Activated CD8-positive, alpha-beta T cell treated with anti-CD3 and anti-CD28 coated beads for 36 hours (primary cell): ENCODE data around the gene NEURL4. TPM values are rescaled to one million over a fixed set of nuclear protein-coding genes. Genes with fewer than 3 reads are reported as not detected.

Experiments
- ATAC-seq: fragments of 200-7000 bp; cut with Tn5 transposase; one replicate; pipeline ENCODE4 v1.10.0; 2021; ENCODE audit warnings: mild to moderate bottlenecking, moderate library complexity
- CTCF ChIA-PET: fragments of 350-600 bp; sonication (Branson Sonifier 250); formaldehyde crosslinking; loops from one replicate; lab custom pipeline; 2021; ENCODE audit warnings: antibody characterized with exemption; lab: Charles Lee
- POLR2A ChIA-PET: fragments of 350-600 bp; sonication (Branson Sonifier 250); formaldehyde crosslinking; loops from one replicate; lab custom pipeline; 2021; ENCODE audit warnings: antibody characterized with exemption; lab: Charles Lee
- DNase-seq: peaks from one replicate; pipeline ENCODE4 v3.0.0-alpha.2; 2020
- H3K27ac Mint-ChIP-seq: one replicate; pipeline ENCODE4 v1.8.0; 2021; ENCODE audit warnings: mild to moderate bottlenecking, mixed read lengths
- H3K27me3 Mint-ChIP-seq: one replicate; pipeline ENCODE4 v1.8.0; 2021; ENCODE audit warnings: mixed read lengths
- H3K36me3 Mint-ChIP-seq: one replicate; pipeline ENCODE4 v1.8.0; 2021; ENCODE audit warnings: low read depth, mixed read lengths
- H3K4me1 Mint-ChIP-seq: one replicate; pipeline ENCODE4 v1.8.0; 2021; ENCODE audit warnings: low read depth, mixed read lengths
- H3K4me3 Mint-ChIP-seq: one replicate; pipeline ENCODE4 v1.8.0; 2021; ENCODE audit warnings: mild to moderate bottlenecking, moderate library complexity, mixed read lengths
- H3K9me3 Mint-ChIP-seq: one replicate; pipeline ENCODE4 v1.8.0; 2021; ENCODE audit warnings: mixed read lengths
- CTCF ChIP-seq: fragments of 200-600 bp; IDR thresholded peaks from one replicate; pipeline ENCODE4 v1.8.0; 2022; ENCODE audit warnings: antibody characterized with exemption, mild to moderate bottlenecking
- intact Hi-C: fragments of 100-400 bp; cut with micrococcal nuclease; formaldehyde crosslinking; loops from one replicate; pipeline ENCODE4 v1.10.0; 2022
- total RNA-seq, 2 experiments: library from RNA; stranded (reverse); gene quantifications; one replicate each; pipeline ENCODE4 v1.2.3, GENCODE V29; 2021

The NEURL4 gene
- total RNA-seq, 2 experiments from 2014 or later = 36.2 to 40.4 TPM

GRCh38 chr17:7313088-7313889 is 15.8 kb downstream of the NEURL4 start:
- Mint-ChIP-seq H3K27ac (peak overlapping the region; percentile 89), H3K4me1 (peaks cover 57% of the 10 kb centered on the region), H3K27me3 (no peaks in the 10 kb centered on the region), H3K9me3 (no peaks in the 10 kb centered on the region), H3K4me3 (peak overlapping the region; percentile 88), H3K36me3 (peaks cover 64% of the 10 kb centered on the region)
- DNase-seq (peak; percentile 44), ATAC-seq (no peak)
- CTCF ChIA-PET = interaction anchor here (1.0 to 2.6 kb wide), 8 partner anchors 11 to 248 kb away, joined by 3 to 20 read pairs (median 5); partner anchors contain the start of genes ACADVL, ACAP1, DLG4 and NEURL4
- TF ChIP-seq CTCF = peak; percentile 20
- intact Hi-C loops = no loop called here
- POLR2A ChIA-PET = interaction anchor here (0.6 to 9.0 kb wide), 31 partner anchors 13 to 662 kb away, joined by 3 to 150 read pairs (median 5); partner anchors contain the start of genes ACADVL, ACAP1, DLG4 and GABARAP

- Mint-ChIP-seq H3K27ac (peak overlapping the region; percentile 89), H3K27me3 (no peaks in the 10 kb centered on the region), H3K4me1 (peaks cover 57% of the 10 kb centered on the region), H3K9me3 (no peaks in the 10 kb centered on the region), H3K4me3 (peak overlapping the region; percentile 88), H3K36me3 (peaks cover 60% of the 10 kb centered on the region)
- ATAC-seq = no peak
- ChIA-PET POLR2A (interaction anchor here (0.8 to 9.0 kb wide), 21 partner anchors 14 to 375 kb away, joined by 3 to 150 read pairs (median 5); partner anchors contain the start of genes ACADVL, ACAP1, DLG4 and GABARAP), CTCF (interaction anchor here (1.0 to 2.6 kb wide), 5 partner anchors 12 to 124 kb away, joined by 3 to 20 read pairs (median 5); partner anchors contain the start of genes ACAP1 and NEURL4)
- intact Hi-C loops = no loop called here
- no peak for TF ChIP-seq CTCF
- no peak for DNase-seq
These were observed 16.6 kb downstream of the NEURL4 start for GRCh38 chr17:7312432-7313087.

GRCh38 chr17:7311110-7311705 is 17.9 kb downstream of the NEURL4 start:
- intact Hi-C loops = no loop called here
- H3K4me3 Mint-ChIP-seq = peak overlapping the region; percentile 94
- H3K36me3 Mint-ChIP-seq = peaks cover 58% of the 10 kb centered on the region
- no peak for ATAC-seq
- peaks cover 59% of the 10 kb centered on the region for H3K4me1 Mint-ChIP-seq
- no peaks in the 10 kb centered on the region for H3K27me3 Mint-ChIP-seq
- H3K27ac Mint-ChIP-seq = peak overlapping the region; percentile 97
- TF ChIP-seq CTCF = no peak
- CTCF ChIA-PET = interaction anchor here (0.9 to 2.1 kb wide), 4 partner anchors 11 to 18 kb away, joined by 3 to 11 read pairs (median 3); no protein-coding TSS in a partner anchor
- no peaks in the 10 kb centered on the region for H3K9me3 Mint-ChIP-seq
- DNase-seq = no peak
- POLR2A ChIA-PET = interaction anchor here (1.3 to 9.0 kb wide), 5 partner anchors 15 to 264 kb away, joined by 3 to 150 read pairs (median 20); partner anchors contain the start of genes ACAP1, NEURL4 and SLC2A4

- DNase-seq (no peak), ATAC-seq (no peak)
- Mint-ChIP-seq H3K4me1 (peaks cover 58% of the 10 kb centered on the region), H3K36me3 (peaks cover 52% of the 10 kb centered on the region), H3K27ac (peak overlapping the region; percentile 97), H3K9me3 (no peaks in the 10 kb centered on the region), H3K4me3 (peak overlapping the region; percentile 94), H3K27me3 (no peaks in the 10 kb centered on the region)
- no peak for TF ChIP-seq CTCF
- intact Hi-C loops = no loop called here
- POLR2A ChIA-PET = interaction anchor here (0.5 to 9.0 kb wide), 18 partner anchors 8 to 274 kb away, joined by 3 to 150 read pairs (median 4); partner anchors contain the start of genes ACAP1, CD68, GABARAP and MPDU1
- CTCF ChIA-PET = interaction anchor here (0.8 to 2.1 kb wide), 4 partner anchors 13 to 46 kb away, joined by 3 to 11 read pairs (median 3); no protein-coding TSS in a partner anchor
These were observed 19.5 kb downstream of the NEURL4 start for GRCh38 chr17:7309628-7310027.
